ENCODE measurements around the gene ZNF26.
A peak's percentile ranks its signal among the peaks of the same experiment; 100 is the strongest.
"Not testable (repeated sequence)": the region's sequence is repeated elsewhere in the genome, so short reads cannot be mapped to it uniquely, and the experiment has no call there.

The ZNF26 gene

GRCh38 chr12:132986001-132986884 is at the start of gene ZNF26:
Gene ZNF26, plus strand, starts transcription at chr12:132986367. Its CDS starts 474 bp downstream, at chr12:132986841.
- peak; percentile 93 for DNase-seq (ENCODE audit: low spot score)

DNA sequence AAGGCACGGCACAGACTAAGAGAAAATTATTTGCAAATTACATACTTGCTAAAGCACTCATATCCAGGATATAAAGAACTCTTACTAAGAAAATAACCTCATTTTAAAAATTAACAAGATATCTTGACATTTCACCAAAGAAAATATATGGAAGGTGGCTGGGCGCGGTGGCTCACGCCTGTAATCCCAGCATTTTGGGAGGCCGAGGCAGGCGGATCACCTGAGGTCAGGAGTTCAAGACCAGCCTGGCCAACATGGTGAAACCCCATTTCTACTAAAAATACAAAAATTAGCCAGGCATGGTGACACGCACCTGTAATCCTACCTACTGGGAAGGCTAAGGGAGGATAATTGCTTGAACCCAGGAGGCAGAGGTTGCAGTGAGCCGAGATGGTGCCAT is 49.2 kb upstream of the ZNF26 start:
- DNase-seq (ENCODE audit: low spot score): not testable (repeated sequence)

DNA sequence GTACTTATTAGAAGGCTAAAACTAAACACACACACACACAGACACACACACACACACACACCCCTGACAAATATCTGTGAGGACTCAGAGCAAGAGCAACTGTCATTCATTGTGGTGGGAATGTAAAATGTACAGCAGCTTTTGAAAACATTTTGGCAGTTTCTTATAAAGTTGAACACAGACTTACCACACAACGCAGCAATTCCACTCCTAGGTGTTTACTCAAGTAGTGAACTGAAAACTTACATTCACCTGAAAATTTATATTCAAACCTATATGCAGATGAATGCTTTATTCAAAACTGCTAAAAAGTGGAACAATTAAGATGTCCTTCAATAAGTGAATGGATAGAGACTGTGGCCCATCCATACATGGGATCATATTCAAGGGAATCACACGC is 48.7 kb upstream of the ZNF26 start:
- no peak for DNase-seq (ENCODE audit: low spot score)

DNA sequence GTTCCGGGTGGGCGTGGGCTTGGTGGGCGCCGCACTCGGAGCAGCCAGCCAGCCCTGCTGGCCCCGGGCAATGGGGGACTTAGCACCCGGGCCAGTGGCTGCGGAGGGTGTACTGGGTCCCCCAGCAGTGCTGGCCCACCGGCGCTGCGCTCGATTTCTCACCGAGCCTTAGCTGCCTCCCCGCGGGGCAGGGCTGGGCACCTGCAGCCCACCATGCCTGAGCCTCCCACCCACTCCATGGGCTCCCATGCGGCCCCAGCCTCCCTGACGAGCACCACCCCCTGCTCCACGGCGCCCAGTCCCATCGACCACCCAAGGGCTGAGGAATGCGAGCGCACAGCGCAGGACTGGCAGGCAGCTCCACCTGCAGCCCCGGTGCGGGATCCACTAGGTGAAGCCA is 47.4 kb upstream of the ZNF26 start:
- DNase-seq (ENCODE audit: low spot score): not testable (repeated sequence)

GRCh38 chr12:132940071-132940719 is 46.0 kb upstream of the ZNF26 start:
- no peak for DNase-seq (ENCODE audit: low spot score)

GRCh38 chr12:132941336-132941954 is 44.7 kb upstream of the ZNF26 start:
- DNase-seq (ENCODE audit: low spot score): no peak

GRCh38 chr12:132942611-132943010 is 43.6 kb upstream of the ZNF26 start:
- DNase-seq (ENCODE audit: low spot score): no peak

- DNase-seq (ENCODE audit: low spot score): no peak
Observed at GRCh38 chr12:132945806-132946205, 40.4 kb upstream of the ZNF26 start.

DNA sequence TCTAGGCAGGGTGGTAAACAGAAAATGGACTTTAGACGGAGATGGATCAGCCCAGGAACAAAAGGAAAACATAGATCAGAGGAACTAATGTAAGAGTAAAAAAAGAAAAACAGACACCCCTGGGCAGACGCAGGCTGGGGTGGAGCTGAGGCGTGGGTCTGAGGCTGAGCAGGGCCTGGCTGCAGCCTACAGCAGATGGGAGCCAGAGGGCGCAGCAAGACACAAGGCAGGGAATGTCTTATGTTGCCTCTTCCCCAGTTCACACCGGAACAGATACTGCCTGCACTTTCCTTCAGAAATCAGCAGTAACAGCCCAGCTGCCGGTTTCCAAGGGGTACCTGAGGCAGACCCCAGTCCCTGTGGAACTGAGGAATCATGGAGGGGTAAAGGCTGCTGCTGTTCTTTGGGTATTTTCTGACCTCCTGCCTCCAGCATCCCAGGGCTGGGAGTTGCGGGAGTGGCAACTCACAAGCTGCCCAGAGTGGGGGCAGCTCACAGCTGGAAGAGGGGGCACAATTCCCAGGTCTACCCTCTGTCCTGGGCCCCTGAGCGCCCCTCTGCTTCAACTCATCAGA is 39.8 kb upstream of the ZNF26 start:
- no peak for DNase-seq (ENCODE audit: low spot score)

DNA sequence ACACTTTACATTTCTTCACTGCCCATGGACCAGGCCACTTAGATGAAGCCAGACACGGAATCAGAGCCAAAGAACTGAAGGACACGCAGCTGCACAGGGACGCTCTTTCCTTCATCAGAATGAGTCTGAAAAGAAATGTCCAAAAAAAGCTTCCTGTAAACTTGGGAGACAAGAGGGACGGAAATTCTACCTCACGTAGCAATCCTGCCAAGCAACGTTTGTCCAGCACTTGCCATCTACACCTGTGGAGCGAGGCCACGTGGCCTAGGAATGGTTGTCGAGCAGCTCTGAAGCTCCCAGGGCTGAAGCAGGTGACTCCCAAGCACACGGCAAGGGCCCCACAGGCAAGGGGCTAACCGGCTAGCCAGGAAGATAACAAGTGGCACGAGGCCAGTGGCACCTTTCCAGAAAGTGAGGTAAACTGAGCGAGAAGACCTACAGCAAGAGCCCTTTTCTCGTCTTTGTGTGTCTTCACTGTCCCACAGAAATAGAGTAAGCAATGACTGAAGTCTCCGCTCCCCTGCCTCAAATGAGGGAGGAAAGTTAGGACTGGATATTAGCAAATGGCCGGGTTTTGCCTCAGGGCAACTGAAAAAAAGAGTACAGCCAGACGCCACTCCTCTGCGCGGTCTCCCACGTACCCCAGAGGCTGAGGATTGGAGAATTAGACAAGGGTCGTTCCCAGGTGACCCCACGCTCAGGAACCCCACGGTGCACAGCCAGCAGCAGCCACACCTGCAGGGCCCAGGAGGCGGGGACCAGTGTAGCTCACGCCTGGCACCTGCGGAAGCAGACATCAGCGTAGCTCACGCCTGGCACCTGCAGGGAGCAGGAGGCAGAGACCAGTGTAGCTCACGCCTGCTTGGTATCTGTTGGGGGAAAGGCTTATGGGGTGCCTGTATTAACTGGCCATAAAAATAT is 37.8 kb upstream of the ZNF26 start:
- DNase-seq (ENCODE audit: low spot score): no peak

DNA sequence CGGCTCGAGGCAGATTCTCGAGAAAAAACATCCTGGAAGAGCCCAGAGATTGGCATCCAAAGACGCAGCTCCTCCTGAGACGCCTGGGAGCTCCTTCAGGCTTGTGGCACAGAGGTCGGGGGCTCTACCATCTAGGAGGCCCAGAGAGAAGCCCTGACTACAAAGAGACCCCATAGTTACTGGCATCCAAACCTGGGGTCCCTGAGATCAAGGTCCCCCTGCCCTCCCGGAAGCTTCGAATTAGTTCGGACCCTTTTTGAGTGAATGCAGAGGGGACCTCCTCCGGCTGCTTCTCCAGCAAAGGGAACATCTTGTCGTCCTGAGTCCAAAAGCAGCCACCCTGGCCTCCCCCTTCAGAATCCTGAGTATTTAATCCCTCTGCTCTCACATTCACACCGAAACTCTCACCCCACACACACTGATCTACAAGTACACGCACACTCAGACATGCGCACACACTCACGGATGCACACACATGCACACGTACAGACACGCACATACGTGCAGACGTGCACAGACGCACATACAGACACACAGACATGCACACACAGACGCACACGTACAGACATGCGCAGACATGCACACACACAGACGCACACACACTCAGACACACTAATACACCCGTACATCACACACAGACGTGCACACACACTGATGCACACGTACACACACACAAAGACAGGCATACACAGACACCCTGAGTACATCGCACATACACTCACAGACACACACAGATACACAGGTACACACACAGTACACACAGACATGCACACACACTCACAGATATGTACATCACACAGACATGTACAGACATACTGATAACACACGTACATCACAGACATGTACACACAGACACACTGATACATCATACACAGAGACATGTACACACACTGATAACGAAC is 36.0 kb upstream of the ZNF26 start:
- no peak for DNase-seq (ENCODE audit: low spot score)

GRCh38 chr12:132950844-132951535 is 35.2 kb upstream of the ZNF26 start:
- DNase-seq (ENCODE audit: low spot score): no peak

DNA sequence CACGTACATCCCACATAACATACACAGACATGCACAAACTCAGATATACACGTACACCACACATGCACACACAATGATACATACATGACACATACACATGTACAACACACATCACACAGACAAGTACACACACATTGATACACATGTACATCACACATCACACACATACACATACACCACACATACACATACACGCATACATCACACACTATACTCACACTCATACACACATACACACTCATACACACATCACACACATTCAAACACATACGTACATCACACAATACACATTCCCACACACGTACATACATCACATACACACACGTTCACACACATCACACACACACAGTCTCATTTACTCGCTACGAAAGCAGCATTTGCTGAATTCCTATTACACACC is 34.5 kb upstream of the ZNF26 start:
- no peak for DNase-seq (ENCODE audit: low spot score)

DNA sequence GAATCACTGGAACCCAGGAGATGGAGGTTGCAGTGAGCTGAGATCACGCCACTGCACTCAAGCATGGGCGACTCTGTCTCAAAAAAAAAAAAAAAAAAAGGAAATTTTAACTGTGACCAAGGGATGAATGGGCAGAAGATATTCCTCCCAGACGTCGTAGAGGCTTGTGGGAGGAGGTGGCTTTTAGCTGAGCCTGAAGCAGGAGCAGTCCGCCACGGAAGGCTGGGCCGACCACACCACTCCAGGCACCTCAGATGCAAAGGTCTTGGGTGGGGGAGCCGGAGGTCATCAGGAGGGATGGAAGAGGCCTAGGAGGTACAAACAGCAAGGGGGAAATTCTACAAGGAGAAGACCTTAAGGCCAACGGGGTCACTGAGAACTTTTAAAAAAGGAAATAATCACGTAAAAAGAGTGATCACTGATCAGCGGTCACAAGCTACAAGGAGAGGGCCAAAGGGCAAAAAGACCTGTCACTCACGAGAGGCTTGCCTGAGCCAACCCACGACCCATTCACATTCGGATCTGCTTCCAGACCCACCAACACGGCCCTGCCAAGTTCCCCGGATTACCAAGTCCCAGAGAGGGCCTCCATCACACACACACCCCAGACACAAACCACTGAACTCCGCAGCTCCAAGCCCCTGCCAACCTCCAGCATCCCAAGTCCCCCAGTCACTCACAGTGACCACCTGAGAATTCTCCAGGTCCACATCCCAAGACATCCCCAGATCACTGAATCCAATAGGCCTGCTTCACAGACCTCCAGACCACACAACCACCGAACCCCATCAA is 33.6 kb upstream of the ZNF26 start:
- DNase-seq (ENCODE audit: low spot score): no peak

GRCh38 chr12:132953163-132953425 is 33.1 kb upstream of the ZNF26 start:
- DNase-seq (ENCODE audit: low spot score): no peak

GRCh38 chr12:132953771-132954170 is 32.4 kb upstream of the ZNF26 start:
- DNase-seq (ENCODE audit: low spot score): no peak

DNA sequence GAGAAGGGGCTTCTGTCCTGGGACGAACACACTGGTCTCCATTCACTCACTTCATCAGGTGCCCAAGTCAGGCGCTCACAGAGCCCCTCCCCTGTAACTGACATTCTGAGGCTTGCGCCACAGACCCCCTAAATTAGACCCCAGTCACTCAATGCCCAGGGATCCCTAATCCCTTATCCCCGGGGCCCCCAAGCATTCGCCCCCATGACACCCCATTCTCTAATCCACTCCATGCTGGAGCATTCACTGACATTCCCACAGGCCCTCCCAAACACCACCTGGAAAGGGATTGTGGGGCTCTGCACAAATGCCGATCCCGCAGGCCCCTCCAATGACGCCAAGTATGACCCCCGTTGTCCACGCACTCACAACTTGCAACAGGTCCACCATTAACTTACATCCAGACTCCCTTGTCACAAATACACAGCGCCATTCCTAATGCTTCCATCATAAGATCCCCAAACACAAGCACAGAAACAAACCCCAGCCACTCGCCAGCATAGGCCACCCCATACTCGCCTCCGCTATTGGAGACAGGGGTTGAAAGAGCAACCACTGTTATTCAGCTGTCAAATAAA is 31.6 kb upstream of the ZNF26 start:
- DNase-seq (ENCODE audit: low spot score): no peak

DNA sequence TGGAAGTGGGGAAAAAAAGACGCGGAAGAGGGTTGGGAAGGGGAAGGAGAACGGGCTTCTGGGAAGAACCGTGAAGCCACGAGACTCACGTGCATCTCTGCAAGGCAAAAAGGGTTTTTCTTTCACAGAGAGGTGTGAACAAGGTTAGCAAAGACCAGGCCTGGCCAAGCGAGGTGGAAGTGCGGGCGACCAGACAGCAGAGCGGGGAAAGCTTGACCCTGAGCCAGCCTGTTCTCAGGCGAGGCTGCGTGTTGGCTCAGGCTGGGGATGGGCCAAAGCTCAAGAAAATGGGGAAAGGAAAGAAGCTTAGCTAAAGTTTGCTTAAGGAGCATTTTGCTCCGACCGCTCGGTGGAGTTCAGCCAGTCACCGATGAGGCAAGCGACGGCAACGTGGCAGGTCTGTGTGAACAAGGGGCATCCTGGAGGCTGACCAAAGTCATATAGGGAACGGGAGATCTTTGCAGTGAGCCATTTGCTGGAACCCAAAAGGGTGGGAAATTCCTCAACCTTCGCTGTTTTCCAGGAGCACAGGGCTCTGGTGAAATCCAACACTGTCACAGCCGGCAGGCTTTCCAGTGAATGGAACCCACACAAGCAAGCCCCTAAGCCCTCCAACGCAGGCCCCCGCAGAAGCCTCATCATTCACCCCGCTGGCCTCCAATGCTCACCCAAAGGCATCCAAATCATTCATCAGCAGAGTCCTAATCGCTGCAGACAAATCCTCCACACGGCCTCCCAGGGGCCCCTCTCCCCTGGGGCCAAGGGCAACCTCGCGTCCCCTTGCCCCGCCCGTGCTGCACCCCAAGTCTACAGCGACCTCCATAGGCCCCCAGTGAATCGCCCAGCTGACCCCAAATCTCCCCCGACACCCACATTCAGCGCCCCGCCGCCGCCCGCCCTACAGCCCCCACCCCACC is 30.8 kb upstream of the ZNF26 start:
- peak; percentile 37 for DNase-seq (ENCODE audit: low spot score)

Measured in globus pallidus (tissue), 1 donor.